A673 (cell line): ENCODE data around the gene EEF1A2.

Experiments
- CTCF ChIP-seq: fragments of 300-800, 200-600 bp; sonication (generic); conservative IDR thresholded peaks from 2 replicates; pipeline ENCODE4 v1.5.1; 2017; ENCODE audit warnings: low read depth, mild to moderate bottlenecking, antibody characterized with exemption, low read length, moderate library complexity, mixed read lengths
- EZH2 ChIP-seq: fragments of 200-600 bp; sonication (generic); IDR thresholded peaks from 2 replicates; pipeline ENCODE4 v1.6.1; 2017; ENCODE audit warnings: borderline replicate concordance, low read depth, mild to moderate bottlenecking, mixed read lengths, antibody characterized with exemption, low read length; ENCODE audit not compliant: poor library complexity, severe bottlenecking

DNA sequence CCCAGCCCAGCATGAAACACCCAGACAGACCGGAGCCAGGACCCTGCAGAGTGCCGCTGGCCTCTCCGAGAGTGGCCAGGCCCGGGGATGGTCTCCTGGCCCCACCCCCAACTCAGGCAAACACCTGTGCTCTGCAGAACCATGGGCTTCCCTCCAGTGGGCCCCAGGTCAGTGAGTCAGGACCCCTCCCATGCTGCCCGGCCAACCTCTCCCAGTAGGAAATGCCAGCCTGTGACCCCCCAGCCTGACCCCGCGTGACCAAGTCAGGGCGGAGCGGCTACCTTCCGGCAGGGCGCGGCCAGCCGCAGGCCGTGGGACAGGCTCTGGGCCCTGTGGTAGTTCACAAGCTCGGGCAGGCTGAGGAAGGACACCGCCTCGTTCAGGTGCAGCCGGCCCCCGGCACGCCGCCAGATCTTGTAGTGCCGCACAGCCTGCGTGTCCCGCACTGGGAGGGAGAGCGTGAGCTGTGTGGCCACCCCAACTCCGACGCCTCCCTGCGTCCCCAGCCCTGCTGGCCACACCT lies 35.0 kb upstream of the EEF1A2 start:
- TF ChIP-seq EZH2 (no peak), CTCF (no peak)
